Measurements from ENCODE around the gene LRP6.
A peak's percentile ranks its signal among the peaks of the same experiment; 100 is the strongest.
"Not testable (repeated sequence)": the region's sequence is repeated elsewhere in the genome, so short reads cannot be mapped to it uniquely, and the experiment has no call there.

Gene LRP6

GRCh38 chr12:12121061-12121460 lies 145.8 kb downstream of the LRP6 start:
- DNase-seq (ENCODE audit: low read depth) = peak; percentile 24

GRCh38 chr12:12116677-12117076 lies 150.2 kb downstream of the LRP6 start:
- DNase-seq (ENCODE audit: low read depth) = no peak

- DNase-seq (ENCODE audit: low read depth) = no peak
Measured at GRCh38 chr12:12115514-12115913, 151.3 kb downstream of the LRP6 start.

GRCh38 chr12:12110923-12111555 lies 155.8 kb downstream of the LRP6 start:
- not testable (repeated sequence) for DNase-seq (ENCODE audit: low read depth)

GRCh38 chr12:12108441-12109058 lies 158.3 kb downstream of the LRP6 start:
- peak; percentile 22 for DNase-seq (ENCODE audit: low read depth)

GRCh38 chr12:12107678-12108077 lies 159.2 kb downstream of the LRP6 start:
- DNase-seq (ENCODE audit: low read depth) = no peak

GRCh38 chr12:12099102-12099501 lies 167.7 kb downstream of the LRP6 start:
- no peak for DNase-seq (ENCODE audit: low read depth)

GRCh38 chr12:12098691-12099015 lies 168.2 kb downstream of the LRP6 start:
- no peak for DNase-seq (ENCODE audit: low read depth)

- no peak for DNase-seq (ENCODE audit: low read depth)
Measured at GRCh38 chr12:12097891-12098690, 168.8 kb downstream of the LRP6 start.

GRCh38 chr12:12095021-12095420 lies 171.8 kb downstream of the LRP6 start:
- no peak for DNase-seq (ENCODE audit: low read depth)

GRCh38 chr12:12094481-12094880 lies 172.4 kb downstream of the LRP6 start:
- DNase-seq (ENCODE audit: low read depth) = no peak

GRCh38 chr12:12091977-12092663 lies 174.7 kb downstream of the LRP6 start:
- DNase-seq (ENCODE audit: low read depth) = no peak

GRCh38 chr12:12091071-12091470 lies 175.8 kb downstream of the LRP6 start:
- DNase-seq (ENCODE audit: low read depth) = no peak

- DNase-seq (ENCODE audit: low read depth) = no peak
Measured at GRCh38 chr12:12088761-12089160, 178.1 kb downstream of the LRP6 start.

- no peak for DNase-seq (ENCODE audit: low read depth)
Measured at GRCh38 chr12:12088147-12088546, 178.7 kb downstream of the LRP6 start.

GRCh38 chr12:12087693-12088034 lies 179.2 kb downstream of the LRP6 start:
- DNase-seq (ENCODE audit: low read depth) = no peak

- no peak for DNase-seq (ENCODE audit: low read depth)
Measured at GRCh38 chr12:12086973-12087692, 179.7 kb downstream of the LRP6 start.

- no peak for DNase-seq (ENCODE audit: low read depth)
Measured at GRCh38 chr12:12086362-12086761, 180.5 kb downstream of the LRP6 start.

- no peak for DNase-seq (ENCODE audit: low read depth)
Measured at GRCh38 chr12:12083688-12084087, 183.2 kb downstream of the LRP6 start.

- peak; percentile 61 for DNase-seq (ENCODE audit: low read depth)
Measured at GRCh38 chr12:12081836-12082497, 184.9 kb downstream of the LRP6 start.

GRCh38 chr12:12079291-12079690 lies 187.6 kb downstream of the LRP6 start:
- peak; percentile 30 for DNase-seq (ENCODE audit: low read depth)

All from ELR (cell line).